Cardiac septum (tissue), 1 donor: ENCODE results near the gene TIMP4. TPM values are rescaled to one million over a fixed set of nuclear protein-coding genes. Genes with fewer than 3 reads are reported as not detected.

Experiments
- DNase-seq: peaks from one replicate; pipeline ENCODE4 v3.0.0-alpha.2; 2020; ENCODE audit warnings: low spot score
- intact Hi-C: fragments of 100-400 bp; cut with DNase I; formaldehyde crosslinking; loops from one replicate; pipeline ENCODE4 v1.14.0; 2022
- total RNA-seq: library from RNA; stranded (reverse); fragmentation: NEBNext Ultra II Directional; extraction: Animal tissue kit (Norgen Biotek cat#: 25700); gene quantifications from one replicate; pipeline ENCODE4 v1.2.1, GENCODE V29; 2021
- donor health status: DM: no; HTN: no; CAD: no.

The TIMP4 gene
- total RNA-seq, 1 donor from 2014 or later: 4.3 TPM

GRCh38 chr3:12120374-12121140 lies 38.2 kb downstream of the TIMP4 start:
- intact Hi-C loops: no loop called here
- no peak for DNase-seq

GRCh38 chr3:12117473-12117872 lies 41.2 kb downstream of the TIMP4 start:
- no peak for DNase-seq
- intact Hi-C loops: no loop called here

- intact Hi-C loops: no loop called here
- no peak for DNase-seq
Observed at GRCh38 chr3:12116870-12117269, 41.8 kb downstream of the TIMP4 start.

- DNase-seq: no peak
- intact Hi-C loops: no loop called here
Observed at GRCh38 chr3:12115849-12116248, 42.9 kb downstream of the TIMP4 start.

- no peak for DNase-seq
- intact Hi-C loops: no loop called here
Observed at GRCh38 chr3:12115104-12115503, 43.6 kb downstream of the TIMP4 start.

- intact Hi-C loops: no loop called here
- no peak for DNase-seq
Observed at GRCh38 chr3:12114251-12114650, 44.5 kb downstream of the TIMP4 start.

GRCh38 chr3:12107071-12107713 lies 51.5 kb downstream of the TIMP4 start:
- intact Hi-C loops: no loop called here
- DNase-seq: no peak

Other genes with a start within 250 kb of the TIMP4 start
- gene SYN2, start 154.5 kb downstream of the TIMP4 start, total RNA-seq: 0.11 TPM
- gene PPARG, start 130.2 kb upstream of the TIMP4 start, total RNA-seq: 7.8 TPM